HepG2 (cell line): Measurements from ENCODE around the gene CCDC85C. TPM values are rescaled to one million over a fixed set of nuclear protein-coding genes. Genes with fewer than 3 reads are reported as not detected.

Experiments used
- ATAC-seq: fragments of 200-7000 bp; cut with Tn5 transposase; 3 replicates; pipeline ENCODE4 v1.9.1; 2020; ENCODE audit warnings: mild to moderate bottlenecking, moderate library complexity
- BruUV-seq: library from RNA; stranded (reverse); fragments of 400-500 nt; replicated peaks from 2 replicates; lab custom pipeline; 2021; lab: Mats Ljungman, UMichigan
- CTCF ChIA-PET: fragments of 300-600 bp; formaldehyde crosslinking; extraction: SDS; loops from one replicate; lab custom pipeline; 2021; ENCODE audit warnings: low total read pairs, inconsistent platforms, low intra/inter-chr PET ratio; lab: Yijun Ruan, JAX
- POLR2A ChIA-PET: fragments of 350-600 bp; sonication (Branson Sonifier 250); formaldehyde crosslinking; loops from one replicate; lab custom pipeline; 2020; ENCODE audit warnings: antibody characterized with exemption, inconsistent platforms; lab: Yijun Ruan, JAX
- DNase-seq: peaks from one replicate; pipeline ENCODE4 v3.0.0-alpha.2; 2015; ENCODE audit warnings: low spot score
- FAIRE-seq: peaks from 3 replicates; lab custom pipeline; 2011; peaks lifted over from hg19 to GRCh38; lab: Jason Lieb, UNC
- H2AFZ ChIP-seq: one replicate; pipeline ENCODE4 v1.6.1; 2011; ENCODE audit warnings: low read length, inconsistent platforms
- H3K27ac ChIP-seq: fragments of 300-600 bp; 3 replicates; pipeline ENCODE4 v1.8.0; 2011; ENCODE audit warnings: mixed run types, mild to moderate bottlenecking, mixed read lengths, low read length, inconsistent platforms; ENCODE audit not compliant: insufficient read depth; ENCODE audit errors: extremely low read length
- H3K27me3 ChIP-seq, 2 experiments: fragments of 200-600 bp in 1 of 2; 2 replicates in 1 of 2; 3 replicates in 1 of 2; pipeline versions ENCODE4 v1.6.0 to v1.8.0; 2011; ENCODE audit warnings: low read length in 2 of 2, mild to moderate bottlenecking in 2 of 2, moderate library complexity in 2 of 2, inconsistent platforms in 1 of 2; ENCODE audit not compliant: insufficient read depth in 2 of 2, control insufficient read depth in 1 of 2
- H3K36me3 ChIP-seq, 2 experiments: fragments of 200-600 bp in 1 of 2; replicated peaks in 1 of 2; 2 replicates in 1 of 2; 3 replicates in 1 of 2; pipeline versions ENCODE4 v1.5.1 to v1.8.0; 2011; ENCODE audit warnings: low read length in 2 of 2, inconsistent platforms in 1 of 2; ENCODE audit not compliant: insufficient read depth in 2 of 2, control insufficient read depth in 1 of 2
- H3K4me1 ChIP-seq: 2 replicates; pipeline ENCODE4 v1.5.1; 2012; ENCODE audit warnings: low read length, inconsistent platforms; ENCODE audit not compliant: insufficient read depth
- H3K4me2 ChIP-seq: 2 replicates; pipeline ENCODE4 v1.6.0; 2011; ENCODE audit warnings: low read depth, low read length, inconsistent platforms
- H3K4me3 ChIP-seq, 3 experiments: fragments of 200-600 bp in 1 of 3; sonication (generic), shearing (Covaris generic) in 1 of 3; replicated peaks in 1 of 3; 2 replicates each; pipeline ENCODE4 v1.5.1; 2011 to 2016; ENCODE audit warnings: low read length in 3 of 3, inconsistent platforms in 2 of 3, low read depth in 2 of 3, mild to moderate bottlenecking in 2 of 3, control low read depth in 1 of 3, mixed read lengths in 1 of 3; ENCODE audit not compliant: insufficient read depth in 1 of 3
- H3K79me2 ChIP-seq: one replicate; pipeline ENCODE4 v1.6.1; 2011; ENCODE audit warnings: low read length, inconsistent platforms; ENCODE audit not compliant: insufficient read depth
- H3K9ac ChIP-seq: 2 replicates; pipeline ENCODE4 v1.6.0; 2011; ENCODE audit warnings: mild to moderate bottlenecking, low read depth, low read length, inconsistent platforms; ENCODE audit not compliant: insufficient read depth
- H3K9me3 ChIP-seq: 2 replicates; pipeline ENCODE4 v1.5.1; 2012; ENCODE audit warnings: mild to moderate bottlenecking, low read length
- H4K20me1 ChIP-seq: 2 replicates; pipeline ENCODE4 v1.6.0; 2011; ENCODE audit warnings: inconsistent platforms, mild to moderate bottlenecking, low read length, moderate library complexity; ENCODE audit not compliant: insufficient read depth
- CHD4 ChIP-seq: fragments of 200-600 bp; sonication (generic); IDR thresholded peaks from 2 replicates; pipeline ENCODE4 v1.7.0; 2017; ENCODE audit warnings: mild to moderate bottlenecking, low read length, borderline replicate concordance
- GTF3A ChIP-seq: sonication (generic); formaldehyde crosslinking; conservative IDR thresholded peaks from 2 replicates; pipeline ENCODE4 v1.4.0; 2020; ENCODE audit warnings: mild to moderate bottlenecking, missing genetic modification reagents
- HMG20B ChIP-seq: conservative IDR thresholded peaks from 2 replicates; pipeline ENCODE4 v1.6.1; 2016; ENCODE audit warnings: missing genetic modification reagents, missing compliant biosample characterization
- POGK ChIP-seq: sonication (generic); formaldehyde crosslinking; conservative IDR thresholded peaks from 2 replicates; pipeline ENCODE4 v1.8.0; 2022; ENCODE audit warnings: mild to moderate bottlenecking, moderate library complexity, missing genetic modification reagents
- RAD21 ChIP-seq: fragments of 450-650 bp; formaldehyde crosslinking; IDR thresholded peaks from 2 replicates; pipeline ENCODE4 v1.5.0; 2020; ENCODE audit warnings: mild to moderate bottlenecking
- SMC3 ChIP-seq: IDR thresholded peaks from 2 replicates; pipeline ENCODE4 v1.6.1; 2011; ENCODE audit warnings: low read length, improper control_type of control experiment
- STAG1 ChIP-seq: sonication (generic); formaldehyde crosslinking; IDR thresholded peaks from 2 replicates; pipeline ENCODE4 v1.4.0; 2020; ENCODE audit warnings: missing genetic modification reagents
- TARDBP ChIP-seq: sonication (generic); formaldehyde crosslinking; IDR thresholded peaks from 2 replicates; pipeline ENCODE4 v1.8.0; 2022; ENCODE audit warnings: mild to moderate bottlenecking, missing genetic modification reagents
- XRCC5 ChIP-seq: fragments of 200-400 bp; formaldehyde crosslinking; optimal IDR thresholded peaks from 2 replicates; pipeline ENCODE3; 2017; ENCODE audit warnings: mild to moderate bottlenecking, low read length
- ZNF343 ChIP-seq: sonication (generic); formaldehyde crosslinking; IDR thresholded peaks from 2 replicates; pipeline ENCODE4 v1.4.0; 2020; ENCODE audit warnings: mild to moderate bottlenecking, missing genetic modification reagents
- WGBS: methylation state at CpG from one replicate; pipeline ENCODE4 v1.1.6; 2017; ENCODE audit warnings: low lambda C conversion rate; 5-methylcytosine and 5-hydroxymethylcytosine counted together
- in situ Hi-C: cut with HindIII; loops from 2 replicates; pipeline ENCODE4 v1.10.0; 2017; ENCODE audit warnings: low pct_unique_long_range_greater_than_20kb; ENCODE audit not compliant: extremely low pct_ligation_motif_present
- intact Hi-C: fragments of 100-400 bp; cut with micrococcal nuclease; formaldehyde crosslinking; loops from one replicate; pipeline ENCODE4 v1.10.0; 2022; ENCODE audit not compliant: unreplicated experiment
- polyA plus RNA-seq, 8 experiments: library from polyadenylated mRNA; depleted of rRNA in 3 of 8; stranded (reverse) in 7 of 8; unstranded in 1 of 8; fragments of >200 nt; fragmentation: Illumina TruSeq in 4 of 8; extraction: Trizol in 4 of 8; gene quantifications; 2 replicates each; pipeline versions ENCODE4 v1.2.1 to v1.2.3, GENCODE V29; 2011 to 2016; ENCODE audit warnings: low read depth in 4 of 8, missing spikeins in 1 of 8, mixed read lengths in 1 of 8; ENCODE audit not compliant: insufficient read depth in 1 of 8
- total RNA-seq, 5 experiments: library from RNA; depleted of rRNA; stranded (reverse); fragments of >200 nt; fragmentation: Illumina TruSeq; extraction: Trizol; gene quantifications; 2 replicates each; pipeline ENCODE4 v1.2.3, GENCODE V29; 2016; ENCODE audit warnings: low read depth in 1 of 5
- TF ChIP-seq, protein P1 (sequence below): sonication (generic); formaldehyde crosslinking; IDR thresholded peaks from 2 replicates; pipeline ENCODE4 v1.5.1; 2020; ENCODE audit warnings: mild to moderate bottlenecking, missing genetic modification reagents, moderate library complexity
- TF ChIP-seq, protein P2 (sequence below): IDR thresholded peaks from 2 replicates; pipeline ENCODE4 v1.6.1; 2016; ENCODE audit warnings: missing compliant biosample characterization, missing genetic modification reagents, borderline replicate concordance
- TF ChIP-seq, protein P3 (sequence below): IDR thresholded peaks from 2 replicates; pipeline ENCODE4 v1.6.1; 2012; ENCODE audit warnings: inconsistent platforms

The CCDC85C gene
- total and polyA plus RNA-seq, 2 of the 13 experiments (the other 11 are each of a cell fraction or from before 2014, with no cell fraction given): 18.8 to 43.8 TPM

GRCh38 chr14:99609245-99610170 is 5.5 kb upstream of the CCDC85C start:
- ChIA-PET POLR2A (interaction anchor here (0.9 to 1.1 kb wide), 2 partner anchors 54 to 129 kb away, joined by 4 to 6 read pairs; partner anchors contain the start of genes CCNK and SETD3), CTCF (interaction anchor here (1.2 to 1.3 kb wide), 2 partner anchors 59 to 91 kb away, joined by 3 read pairs; no protein-coding TSS in a partner anchor)
- Histone ChIP-seq H3K9ac (no peak overlapping the region), H3K36me3 (no peaks in the 10 kb centered on the region), H3K9me3 (no peaks in the 10 kb centered on the region), H3K4me3 (no peak overlapping the region), H3K79me2 (no peaks in the 10 kb centered on the region), H3K27me3 (peaks cover 1 to 13% of the 10 kb centered on the region in 2 experiments; a peak in 1 of 5 replicates), H2AFZ (no peak overlapping the region), H3K4me1 (peaks cover 54% of the 10 kb centered on the region), H3K27ac (no peak overlapping the region), H3K4me2 (peak overlapping the region; percentile 45; the same call in 1 of the 2 replicates), H4K20me1 (no peaks in the 10 kb centered on the region)
- DNase-seq: peak; percentile 51
- peak; percentile 61 for ATAC-seq
- FAIRE-seq: peak; percentile 86
- no TSS peak for BruUV-seq
- WGBS: 25% methylated on average over 6 of the region's 10 CpGs
- in situ Hi-C loops: no loop called here
- intact Hi-C loops: no loop called here
- TF ChIP-seq CHD4: peak; percentile 65; the same call in 1 of the 2 replicates
- TF ChIP-seq ZNF343 (CRISPR knock-in tag): no peak
- TF ChIP-seq, protein P1, sequence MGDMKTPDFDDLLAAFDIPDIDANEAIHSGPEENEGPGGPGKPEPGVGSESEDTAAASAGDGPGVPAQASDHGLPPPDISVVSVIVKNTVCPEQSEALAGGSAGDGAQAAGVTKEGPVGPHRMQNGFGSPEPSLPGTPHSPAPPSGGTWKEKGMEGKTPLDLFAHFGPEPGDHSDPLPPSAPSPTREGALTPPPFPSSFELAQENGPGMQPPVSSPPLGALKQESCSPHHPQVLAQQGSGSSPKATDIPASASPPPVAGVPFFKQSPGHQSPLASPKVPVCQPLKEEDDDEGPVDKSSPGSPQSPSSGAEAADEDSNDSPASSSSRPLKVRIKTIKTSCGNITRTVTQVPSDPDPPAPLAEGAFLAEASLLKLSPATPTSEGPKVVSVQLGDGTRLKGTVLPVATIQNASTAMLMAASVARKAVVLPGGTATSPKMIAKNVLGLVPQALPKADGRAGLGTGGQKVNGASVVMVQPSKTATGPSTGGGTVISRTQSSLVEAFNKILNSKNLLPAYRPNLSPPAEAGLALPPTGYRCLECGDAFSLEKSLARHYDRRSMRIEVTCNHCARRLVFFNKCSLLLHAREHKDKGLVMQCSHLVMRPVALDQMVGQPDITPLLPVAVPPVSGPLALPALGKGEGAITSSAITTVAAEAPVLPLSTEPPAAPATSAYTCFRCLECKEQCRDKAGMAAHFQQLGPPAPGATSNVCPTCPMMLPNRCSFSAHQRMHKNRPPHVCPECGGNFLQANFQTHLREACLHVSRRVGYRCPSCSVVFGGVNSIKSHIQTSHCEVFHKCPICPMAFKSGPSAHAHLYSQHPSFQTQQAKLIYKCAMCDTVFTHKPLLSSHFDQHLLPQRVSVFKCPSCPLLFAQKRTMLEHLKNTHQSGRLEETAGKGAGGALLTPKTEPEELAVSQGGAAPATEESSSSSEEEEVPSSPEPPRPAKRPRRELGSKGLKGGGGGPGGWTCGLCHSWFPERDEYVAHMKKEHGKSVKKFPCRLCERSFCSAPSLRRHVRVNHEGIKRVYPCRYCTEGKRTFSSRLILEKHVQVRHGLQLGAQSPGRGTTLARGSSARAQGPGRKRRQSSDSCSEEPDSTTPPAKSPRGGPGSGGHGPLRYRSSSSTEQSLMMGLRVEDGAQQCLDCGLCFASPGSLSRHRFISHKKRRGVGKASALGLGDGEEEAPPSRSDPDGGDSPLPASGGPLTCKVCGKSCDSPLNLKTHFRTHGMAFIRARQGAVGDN (CRISPR knock-in tag): peak; percentile 36
- TF ChIP-seq, protein P2, sequence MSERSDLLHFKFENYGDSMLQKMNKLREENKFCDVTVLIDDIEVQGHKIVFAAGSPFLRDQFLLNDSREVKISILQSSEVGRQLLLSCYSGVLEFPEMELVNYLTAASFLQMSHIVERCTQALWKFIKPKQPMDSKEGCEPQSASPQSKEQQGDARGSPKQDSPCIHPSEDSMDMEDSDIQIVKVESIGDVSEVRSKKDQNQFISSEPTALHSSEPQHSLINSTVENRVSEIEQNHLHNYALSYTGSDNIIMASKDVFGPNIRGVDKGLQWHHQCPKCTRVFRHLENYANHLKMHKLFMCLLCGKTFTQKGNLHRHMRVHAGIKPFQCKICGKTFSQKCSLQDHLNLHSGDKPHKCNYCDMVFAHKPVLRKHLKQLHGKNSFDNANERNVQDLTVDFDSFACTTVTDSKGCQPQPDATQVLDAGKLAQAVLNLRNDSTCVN: peak; percentile 35; the same call in 1 of the 2 replicates
- peak; percentile 55 for TF ChIP-seq SMC3
- 0 out of 2 replicates have a peak, but pooled peaks have one; percentile 47 for TF ChIP-seq POGK (CRISPR knock-in tag)
- peak; percentile 89 for TF ChIP-seq XRCC5
- peak; percentile 34; the same call in 1 of the 2 replicates for TF ChIP-seq RAD21
- TF ChIP-seq, protein P3, sequence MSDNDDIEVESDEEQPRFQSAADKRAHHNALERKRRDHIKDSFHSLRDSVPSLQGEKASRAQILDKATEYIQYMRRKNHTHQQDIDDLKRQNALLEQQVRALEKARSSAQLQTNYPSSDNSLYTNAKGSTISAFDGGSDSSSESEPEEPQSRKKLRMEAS: peak; percentile 37; the same call in 1 of the 2 replicates
- 0 out of 2 replicates have a peak, but pooled peaks have one; percentile 37 for TF ChIP-seq TARDBP (CRISPR knock-in tag)
- TF ChIP-seq STAG1: peak; percentile 56
- no peak for TF ChIP-seq GTF3A (CRISPR knock-in tag)
- no peak for TF ChIP-seq HMG20B (CRISPR knock-in tag)
